RKO (cell line): ENCODE results near the gene ARAP3.
"Not testable (repeated sequence)": the region's sequence is repeated elsewhere in the genome, so short reads cannot be mapped to it uniquely, and the experiment has no call there.

Experiments
- DNase-seq: peaks from one replicate; pipeline ENCODE4 v3.0.0-alpha.2; 2016; ENCODE audit warnings: low spot score

The ARAP3 gene

GRCh38 chr5:141617682-141618029 lies 64.4 kb downstream of the ARAP3 start:
- peak; percentile 28 for DNase-seq

- peak; percentile 43 for DNase-seq
These were observed 64.9 kb downstream of the ARAP3 start for GRCh38 chr5:141617128-141617527.

- no peak for DNase-seq
These were observed 65.9 kb downstream of the ARAP3 start for GRCh38 chr5:141615991-141616720.

GRCh38 chr5:141613344-141613743 lies 68.7 kb downstream of the ARAP3 start:
- DNase-seq: no peak

GRCh38 chr5:141611289-141611688 lies 70.7 kb downstream of the ARAP3 start:
- DNase-seq: no peak

GRCh38 chr5:141609921-141610320 lies 72.1 kb downstream of the ARAP3 start:
- not testable (repeated sequence) for DNase-seq

- no peak for DNase-seq
These were observed 73.0 kb downstream of the ARAP3 start for GRCh38 chr5:141609044-141609443.

- no peak for DNase-seq
These were observed 73.5 kb downstream of the ARAP3 start for GRCh38 chr5:141608557-141608956.

- DNase-seq: no peak
These were observed 74.0 kb downstream of the ARAP3 start for GRCh38 chr5:141608046-141608445.

GRCh38 chr5:141605523-141606277 lies 76.3 kb downstream of the ARAP3 start:
- no peak for DNase-seq

- peak; percentile 87 for DNase-seq
These were observed 77.9 kb downstream of the ARAP3 start for GRCh38 chr5:141603923-141604717.
